ENCODE results near the gene PTPRG.

PTPRG gene

DNA sequence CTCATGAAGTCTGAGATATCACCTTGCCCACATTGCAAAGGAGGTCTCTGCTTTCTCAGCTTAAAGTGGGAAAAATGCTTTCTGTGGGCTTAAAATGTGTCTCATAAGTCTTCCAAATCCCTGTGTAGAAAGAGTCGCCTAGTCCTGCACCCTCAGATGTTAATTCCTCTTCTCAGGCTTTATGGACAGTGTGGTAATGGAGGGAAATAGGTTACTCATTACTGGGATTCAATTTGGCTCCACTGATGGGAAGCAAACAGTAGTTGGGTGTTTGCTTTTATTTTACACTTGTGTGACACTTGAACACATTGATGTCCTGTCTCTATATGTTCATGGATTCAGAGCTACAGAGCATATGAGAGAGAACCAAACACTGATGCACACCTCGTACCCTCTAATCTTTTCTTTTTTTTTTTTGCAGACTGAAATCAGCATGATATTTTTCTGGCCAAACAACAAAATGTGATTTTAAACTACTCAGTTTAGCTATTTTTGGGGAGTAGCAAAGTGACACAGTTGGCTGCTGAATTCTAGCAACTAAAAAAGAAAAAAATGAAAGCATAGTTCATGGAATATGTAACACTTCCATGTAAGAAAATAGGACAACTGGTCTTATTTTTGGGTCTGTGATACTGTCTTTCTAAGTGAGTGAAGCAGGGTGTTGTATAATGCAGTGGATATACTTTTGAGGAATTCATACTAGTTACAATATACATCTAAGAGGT, 8.6 kb downstream of the PTPRG start:
- H3K4me3 Mint-ChIP-seq: no peak overlapping the region
- H3K27ac Mint-ChIP-seq: no peak overlapping the region
- no peaks in the 10 kb centered on the region for H3K9me3 Mint-ChIP-seq
- H3K36me3 Mint-ChIP-seq: no peaks in the 10 kb centered on the region
- CTCF ChIA-PET: no interaction called here
- no peaks in the 10 kb centered on the region for H3K4me1 Mint-ChIP-seq
- no peak for DNase-seq
- H3K27me3 Mint-ChIP-seq: peaks cover 33% of the 10 kb centered on the region

DNA sequence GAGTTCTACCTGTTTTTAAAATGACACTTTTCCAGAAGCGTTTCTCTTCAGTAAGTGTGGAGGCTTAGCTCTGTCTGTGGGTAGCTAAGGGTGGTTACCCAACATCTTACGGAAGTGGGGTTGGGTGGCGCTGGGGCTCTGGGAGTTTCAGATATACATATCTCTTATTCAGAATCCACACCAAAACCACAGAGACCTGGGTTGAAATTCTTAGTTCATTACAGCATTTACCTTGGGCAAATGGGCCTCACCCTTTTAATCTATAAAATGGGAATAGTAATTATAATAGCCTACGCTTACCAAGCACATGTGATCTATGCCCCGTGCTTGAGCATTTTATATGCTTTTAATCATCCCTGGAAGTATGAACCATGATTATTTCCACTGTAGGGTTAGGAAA, 9.4 kb downstream of the PTPRG start:
- no peaks in the 10 kb centered on the region for H3K36me3 Mint-ChIP-seq
- peaks cover 26% of the 10 kb centered on the region for H3K27me3 Mint-ChIP-seq
- CTCF ChIA-PET: no interaction called here

DNA sequence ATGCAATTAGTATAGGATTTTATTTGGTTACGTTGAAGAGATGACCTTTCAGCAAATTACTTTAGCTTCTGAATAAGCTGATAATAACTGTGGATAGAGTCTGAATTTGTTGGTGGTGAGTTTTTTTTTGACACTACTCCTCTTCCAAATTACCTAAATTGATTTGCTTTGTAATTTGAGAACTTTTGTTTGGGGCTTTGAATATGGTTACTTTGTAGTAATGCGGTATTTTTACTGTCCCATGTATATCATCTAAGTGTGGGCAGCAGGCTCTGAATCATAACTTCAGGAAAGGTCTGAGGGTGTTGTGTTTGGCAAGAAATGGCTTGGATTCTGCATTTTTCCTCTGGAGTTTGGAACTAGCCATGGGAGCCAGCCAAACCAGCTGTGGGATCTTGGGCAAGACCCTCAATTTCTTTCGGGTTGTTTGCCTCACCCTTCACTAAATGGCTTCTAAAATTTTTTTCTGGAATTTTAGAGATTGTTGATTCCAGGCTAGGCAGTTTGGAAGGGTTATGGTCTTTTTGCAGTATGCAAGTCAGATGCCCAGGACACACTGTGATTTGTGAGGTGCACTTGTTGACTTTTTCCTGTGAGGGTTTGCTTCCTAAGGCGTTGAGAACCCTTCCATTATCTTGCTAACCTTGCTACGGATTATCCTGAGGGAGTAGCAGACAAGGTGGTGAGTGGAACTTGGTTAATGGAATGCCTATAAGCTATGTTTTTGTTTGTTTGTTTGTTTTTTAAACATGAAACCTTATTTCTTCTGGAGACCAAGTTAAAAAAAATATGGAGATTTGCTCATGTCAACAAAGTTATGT, 10.4 kb downstream of the PTPRG start:
- CTCF ChIA-PET: no interaction called here
- peaks cover 19% of the 10 kb centered on the region for H3K27me3 Mint-ChIP-seq
- no peak overlapping the region for H3K4me3 Mint-ChIP-seq
- H3K4me1 Mint-ChIP-seq: no peaks in the 10 kb centered on the region
- H3K36me3 Mint-ChIP-seq: no peaks in the 10 kb centered on the region
- DNase-seq: no peak
- no peak overlapping the region for H3K27ac Mint-ChIP-seq
- H3K9me3 Mint-ChIP-seq: no peaks in the 10 kb centered on the region

More for the DNA sequence above, 9.4 kb downstream of the PTPRG start:
- no peaks in the 10 kb centered on the region for H3K4me1 Mint-ChIP-seq
- no peaks in the 10 kb centered on the region for H3K9me3 Mint-ChIP-seq
- no peak for DNase-seq
- no peak overlapping the region for H3K27ac Mint-ChIP-seq
- H3K4me3 Mint-ChIP-seq: no peak overlapping the region

DNA sequence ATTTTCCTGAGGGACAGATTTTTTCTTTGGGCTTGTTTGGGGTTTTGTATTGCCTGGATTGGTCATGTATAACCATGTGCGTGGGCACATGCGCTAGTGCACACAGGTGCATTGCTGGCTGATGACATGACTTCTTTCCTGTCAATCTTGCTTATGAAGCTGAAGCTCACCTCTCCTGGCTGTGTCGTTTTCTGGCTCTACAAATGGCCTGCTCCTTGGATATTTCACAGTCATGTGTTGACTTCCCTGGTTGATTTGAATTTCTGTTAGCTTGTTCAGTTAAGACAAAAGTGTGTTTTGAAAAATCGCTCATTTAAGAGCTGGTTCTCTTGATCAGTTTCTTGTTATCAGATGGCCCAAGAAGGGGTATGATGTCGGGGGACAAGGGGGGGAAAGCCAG, 11.5 kb downstream of the PTPRG start:
- Mint-ChIP-seq H3K4me1 (no peaks in the 10 kb centered on the region), H3K27ac (no peak overlapping the region), H3K36me3 (no peaks in the 10 kb centered on the region), H3K9me3 (no peaks in the 10 kb centered on the region), H3K27me3 (peaks cover 11% of the 10 kb centered on the region), H3K4me3 (no peak overlapping the region)
- DNase-seq: no peak
- CTCF ChIA-PET: no interaction called here

DNA sequence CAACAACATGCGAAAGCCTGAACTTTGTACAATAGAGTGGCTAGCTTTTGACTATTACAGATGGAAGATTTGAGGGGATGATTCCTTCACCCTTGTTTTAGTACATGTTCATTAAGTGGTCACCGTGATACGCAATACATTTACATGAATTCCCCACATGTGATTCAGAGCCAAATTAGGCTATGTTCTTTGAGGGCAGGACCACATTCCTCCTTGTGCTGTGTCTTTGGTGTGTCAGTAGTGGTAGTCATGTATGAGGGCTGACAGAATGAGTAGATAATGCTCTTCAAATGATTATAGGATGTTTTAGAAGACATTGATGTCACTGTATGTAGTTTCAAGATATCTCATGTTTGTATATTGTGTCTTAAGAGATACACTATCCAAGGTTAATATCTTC, 12.1 kb downstream of the PTPRG start:
- CTCF ChIA-PET: no interaction called here
- no peaks in the 10 kb centered on the region for H3K36me3 Mint-ChIP-seq
- peaks cover 11% of the 10 kb centered on the region for H3K27me3 Mint-ChIP-seq
- no peaks in the 10 kb centered on the region for H3K9me3 Mint-ChIP-seq
- H3K4me1 Mint-ChIP-seq: no peaks in the 10 kb centered on the region
- DNase-seq: no peak
- no peak overlapping the region for H3K27ac Mint-ChIP-seq
- H3K4me3 Mint-ChIP-seq: no peak overlapping the region

DNA sequence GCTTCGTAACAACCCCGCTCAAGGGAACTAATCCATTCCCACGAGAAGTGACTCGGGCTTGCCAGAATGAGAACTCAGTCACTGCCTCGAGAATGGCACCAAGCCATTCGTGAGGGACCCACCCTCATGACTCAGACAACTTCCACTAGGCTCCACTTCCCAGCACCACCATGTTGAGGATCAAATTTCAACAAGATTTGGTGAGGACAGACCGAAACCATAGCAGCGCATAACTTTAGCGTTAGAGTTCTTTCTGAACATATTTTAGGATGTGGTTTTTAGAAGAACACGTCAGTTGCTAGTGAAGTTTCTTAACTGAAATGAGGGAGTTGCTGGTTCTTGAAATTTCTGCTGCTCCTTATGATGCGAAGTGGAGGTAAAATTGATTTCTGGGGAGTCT, 13.5 kb downstream of the PTPRG start:
- Mint-ChIP-seq H3K27ac (no peak overlapping the region), H3K4me3 (no peak overlapping the region), H3K27me3 (peaks cover 10% of the 10 kb centered on the region), H3K9me3 (no peaks in the 10 kb centered on the region), H3K36me3 (no peaks in the 10 kb centered on the region), H3K4me1 (no peaks in the 10 kb centered on the region)
- CTCF ChIA-PET: no interaction called here
- no peak for DNase-seq

DNA sequence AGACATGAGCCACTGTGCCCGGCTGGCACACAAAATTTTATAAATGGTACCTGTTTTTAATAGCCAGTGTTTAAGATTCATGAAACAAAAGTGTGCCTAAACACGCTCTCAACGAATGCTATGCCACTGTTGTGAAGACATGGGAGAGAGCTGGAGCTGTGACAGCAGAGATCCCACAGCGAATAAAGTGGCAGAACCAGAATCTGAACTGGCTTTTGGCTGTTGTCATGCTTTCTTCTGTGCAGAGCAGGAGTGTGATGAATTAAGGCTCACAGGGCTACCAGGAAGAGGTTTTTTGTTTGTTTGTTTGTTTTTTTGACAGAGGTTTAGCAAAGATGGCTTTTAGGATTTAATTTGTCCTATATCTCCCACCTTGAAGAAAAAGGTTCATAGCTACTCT, 14.5 kb downstream of the PTPRG start:
- DNase-seq: no peak
- H3K4me1 Mint-ChIP-seq: no peaks in the 10 kb centered on the region
- no peaks in the 10 kb centered on the region for H3K9me3 Mint-ChIP-seq
- H3K27me3 Mint-ChIP-seq: peaks cover 10% of the 10 kb centered on the region
- no peak overlapping the region for H3K4me3 Mint-ChIP-seq
- CTCF ChIA-PET: no interaction called here
- no peaks in the 10 kb centered on the region for H3K36me3 Mint-ChIP-seq
- no peak overlapping the region for H3K27ac Mint-ChIP-seq

DNA sequence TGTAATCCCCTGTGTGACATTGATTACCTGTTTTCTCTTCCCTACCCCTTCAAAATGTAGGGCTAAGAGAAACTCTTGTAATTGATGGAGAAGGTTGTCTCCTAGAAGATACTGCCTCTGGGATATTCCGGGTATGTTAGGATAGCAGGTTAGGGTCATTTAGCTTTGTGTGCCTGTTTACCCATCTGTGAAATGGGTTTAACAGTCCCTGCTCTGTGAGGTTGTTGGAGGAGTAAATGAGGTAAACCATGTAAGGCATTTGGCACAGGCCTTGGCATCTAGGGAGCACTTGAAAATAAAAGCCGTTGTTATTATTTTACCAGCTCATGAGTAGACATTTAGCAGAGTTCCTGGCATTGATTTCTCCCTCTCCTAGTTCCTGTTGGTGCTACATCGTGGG, 16.4 kb downstream of the PTPRG start:
- Mint-ChIP-seq H3K27ac (no peak overlapping the region), H3K9me3 (no peaks in the 10 kb centered on the region), H3K27me3 (peaks cover 14% of the 10 kb centered on the region), H3K36me3 (no peaks in the 10 kb centered on the region), H3K4me1 (no peaks in the 10 kb centered on the region), H3K4me3 (no peak overlapping the region)
- CTCF ChIA-PET: no interaction called here
- no peak for DNase-seq

DNA sequence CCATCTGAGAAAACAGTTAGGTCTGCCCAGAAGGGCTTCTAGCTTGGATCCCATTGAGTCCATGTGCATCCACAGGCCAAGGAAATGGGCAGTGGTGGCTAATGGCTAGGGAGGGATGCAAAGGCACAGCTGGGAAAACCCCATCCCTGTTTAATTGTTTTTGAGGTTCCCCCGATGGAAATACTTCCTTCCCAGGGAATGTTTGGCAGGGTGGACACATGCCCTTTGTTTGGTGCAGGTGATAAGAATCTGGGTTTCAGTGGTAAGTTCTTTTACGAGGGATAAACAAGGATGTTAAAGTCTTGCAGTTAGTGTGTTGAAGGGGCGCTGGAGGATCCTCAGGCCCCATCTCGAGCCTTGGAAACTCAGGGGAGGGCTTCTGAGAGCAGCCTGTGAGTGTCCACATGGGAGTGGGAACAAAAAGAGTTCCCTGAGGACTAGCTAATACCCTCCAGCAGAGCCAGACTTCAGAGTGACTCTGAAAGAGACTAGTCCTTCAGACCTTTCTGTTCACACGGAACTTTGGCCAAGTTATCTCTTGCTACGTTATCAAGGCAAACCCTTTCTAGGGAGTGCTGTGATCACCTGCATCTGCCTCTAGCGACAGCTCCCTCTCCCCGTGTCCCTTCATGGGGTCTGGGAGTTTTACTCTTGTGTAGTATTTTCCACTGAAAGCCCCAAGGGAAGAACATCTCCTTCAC, 17.4 kb downstream of the PTPRG start:
- Mint-ChIP-seq H3K27ac (no peak overlapping the region), H3K4me3 (no peak overlapping the region), H3K9me3 (no peaks in the 10 kb centered on the region), H3K4me1 (no peaks in the 10 kb centered on the region), H3K27me3 (peaks cover 14% of the 10 kb centered on the region), H3K36me3 (no peaks in the 10 kb centered on the region)
- CTCF ChIA-PET: no interaction called here
- DNase-seq: no peak

DNA sequence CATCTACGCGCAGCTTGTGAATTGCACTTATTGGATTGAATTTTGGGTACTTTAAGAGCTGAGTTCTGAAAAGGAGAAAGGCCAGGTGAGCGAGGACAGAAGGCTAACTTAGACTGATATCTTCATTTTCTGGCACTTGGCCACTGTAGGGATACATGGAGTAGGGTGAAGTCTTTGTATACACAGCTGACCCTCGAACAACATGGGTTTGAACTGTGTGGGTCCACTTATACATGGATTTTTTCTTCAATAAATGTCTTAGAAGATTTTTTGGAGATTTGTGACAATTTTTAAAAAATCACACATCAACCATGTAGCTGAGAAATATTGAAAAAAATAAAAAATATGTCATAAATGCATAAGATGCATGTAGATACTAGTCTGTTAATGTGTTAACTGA, 18.3 kb downstream of the PTPRG start:
- no peaks in the 10 kb centered on the region for H3K4me1 Mint-ChIP-seq
- H3K9me3 Mint-ChIP-seq: no peaks in the 10 kb centered on the region
- peaks cover 10% of the 10 kb centered on the region for H3K27me3 Mint-ChIP-seq
- no peak overlapping the region for H3K4me3 Mint-ChIP-seq
- no peak overlapping the region for H3K27ac Mint-ChIP-seq
- no peak for DNase-seq
- CTCF ChIA-PET: no interaction called here
- no peaks in the 10 kb centered on the region for H3K36me3 Mint-ChIP-seq

DNA sequence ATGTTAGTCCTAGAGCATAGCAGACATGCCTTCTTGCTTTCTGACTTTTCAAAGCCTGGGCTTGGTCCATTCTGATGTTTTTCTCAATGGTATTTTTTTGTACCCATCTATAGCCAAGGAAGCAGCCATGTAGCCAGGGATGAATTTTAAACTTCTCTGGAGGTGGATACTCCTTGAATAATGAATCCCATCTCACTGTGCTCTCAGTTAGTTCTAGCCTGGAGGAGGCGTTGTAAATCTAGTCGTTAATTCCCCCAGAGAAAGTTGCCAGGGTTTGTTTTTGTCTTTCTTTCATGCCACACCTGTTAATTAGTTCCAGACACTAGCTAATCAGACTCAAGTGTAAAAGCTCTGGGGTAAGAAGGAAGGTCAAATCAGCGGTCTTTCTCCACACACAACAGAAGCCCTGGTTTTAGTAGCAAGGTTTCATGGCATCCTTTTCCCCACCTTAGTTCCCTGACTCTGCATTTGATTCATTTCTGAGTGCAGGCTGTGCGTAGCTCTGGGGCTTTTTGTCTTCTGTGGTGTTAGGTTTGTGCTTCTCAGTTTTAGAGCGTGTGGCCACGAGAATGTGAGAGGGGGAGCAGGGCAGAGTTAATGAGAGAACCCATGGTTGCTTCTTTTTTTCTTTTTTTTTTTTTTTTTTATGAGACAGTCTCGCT, 19.7 kb downstream of the PTPRG start:
- no peak overlapping the region for H3K27ac Mint-ChIP-seq
- no peaks in the 10 kb centered on the region for H3K36me3 Mint-ChIP-seq
- H3K9me3 Mint-ChIP-seq: no peaks in the 10 kb centered on the region
- CTCF ChIA-PET: no interaction called here
- no peaks in the 10 kb centered on the region for H3K4me1 Mint-ChIP-seq
- peaks cover 7% of the 10 kb centered on the region for H3K27me3 Mint-ChIP-seq
- no peak overlapping the region for H3K4me3 Mint-ChIP-seq
- DNase-seq: no peak

DNA sequence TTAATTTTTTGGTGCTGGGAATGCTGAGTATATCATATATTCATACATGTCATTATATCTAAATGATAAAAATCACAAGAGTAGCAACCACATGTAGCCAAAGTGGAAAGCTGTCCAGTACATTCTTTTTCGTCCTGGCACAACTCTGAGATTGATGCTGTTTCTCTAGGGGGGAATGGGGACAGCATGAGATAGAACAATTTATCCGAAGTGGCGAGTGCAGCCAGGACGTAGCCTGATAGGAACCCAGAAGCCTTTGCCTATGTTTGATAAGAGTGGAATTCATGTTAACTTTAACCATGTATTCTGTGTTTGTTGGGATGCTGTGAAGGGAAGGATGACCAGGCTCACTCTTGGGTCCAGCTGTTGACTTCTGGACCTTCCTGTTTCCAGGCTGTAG, 20.9 kb downstream of the PTPRG start:
- no peak overlapping the region for H3K27ac Mint-ChIP-seq
- peaks cover 7% of the 10 kb centered on the region for H3K27me3 Mint-ChIP-seq
- DNase-seq: no peak
- H3K4me1 Mint-ChIP-seq: no peaks in the 10 kb centered on the region
- CTCF ChIA-PET: no interaction called here
- no peaks in the 10 kb centered on the region for H3K9me3 Mint-ChIP-seq
- H3K36me3 Mint-ChIP-seq: no peaks in the 10 kb centered on the region
- H3K4me3 Mint-ChIP-seq: no peak overlapping the region

DNA sequence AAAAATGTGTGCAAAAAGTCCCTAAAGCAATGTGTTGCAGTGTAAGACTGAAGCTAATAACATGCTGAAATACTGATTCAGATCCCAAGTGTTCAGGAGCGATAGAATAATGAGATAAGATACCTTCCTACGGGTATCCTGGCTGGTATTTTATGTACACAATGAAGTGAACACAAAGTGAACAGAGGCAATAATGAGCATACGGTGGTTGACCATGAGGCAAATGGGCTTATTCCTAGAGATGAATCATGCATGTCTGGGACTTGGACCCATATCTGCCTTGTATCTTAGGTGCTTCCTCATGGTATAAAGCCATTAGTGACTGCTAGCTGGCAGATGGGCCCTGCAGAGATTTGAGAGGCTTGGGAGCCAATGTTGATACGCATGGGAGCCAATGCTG, 21.5 kb downstream of the PTPRG start:
- Mint-ChIP-seq H3K27ac (no peak overlapping the region), H3K4me1 (no peaks in the 10 kb centered on the region), H3K27me3 (peaks cover 7% of the 10 kb centered on the region), H3K4me3 (no peak overlapping the region), H3K36me3 (no peaks in the 10 kb centered on the region), H3K9me3 (no peaks in the 10 kb centered on the region)
- DNase-seq: no peak
- CTCF ChIA-PET: no interaction called here
